HepG2 (cell line): ENCODE data around the gene CHCHD1. TPM values are rescaled to one million over a fixed set of nuclear protein-coding genes. Genes with fewer than 3 reads are reported as not detected.

Source experiments
- ATAD3A ChIP-seq: sonication (generic); formaldehyde crosslinking; IDR thresholded peaks from 2 replicates; pipeline ENCODE4 v1.4.0; 2020; ENCODE audit warnings: missing genetic modification reagents
- ATF1 ChIP-seq: IDR thresholded peaks from 2 replicates; pipeline ENCODE4 v1.6.1; 2016; ENCODE audit warnings: mild to moderate bottlenecking, control low read depth
- CC2D1A ChIP-seq: sonication (generic); formaldehyde crosslinking; IDR thresholded peaks from 2 replicates; pipeline ENCODE4 v1.8.1; 2023; ENCODE audit warnings: mild to moderate bottlenecking, missing genetic modification reagents
- FOXJ3 ChIP-seq: sonication (generic); formaldehyde crosslinking; IDR thresholded peaks from 2 replicates; pipeline ENCODE4 v1.4.0; 2020; ENCODE audit warnings: missing genetic modification reagents, mild to moderate bottlenecking, borderline replicate concordance
- MBD4 ChIP-seq: IDR thresholded peaks from 2 replicates; pipeline ENCODE4 v1.6.1; 2012; ENCODE audit warnings: low read length, inconsistent platforms, borderline replicate concordance
- REXO4 ChIP-seq: sonication (generic); formaldehyde crosslinking; IDR thresholded peaks from 2 replicates; pipeline ENCODE4 v1.8.0; 2022; ENCODE audit warnings: missing genetic modification reagents, mild to moderate bottlenecking, borderline replicate concordance
- SKI ChIP-seq: fragments of 450-650 bp; IDR thresholded peaks from one replicate; pipeline ENCODE4 v1.6.1; 2018; ENCODE audit warnings: mild to moderate bottlenecking; ENCODE audit not compliant: partially characterized antibody
- SMARCE1 ChIP-seq: fragments of 450-650 bp; IDR thresholded peaks from 2 replicates; pipeline ENCODE4 v1.6.1; 2017; ENCODE audit warnings: borderline replicate concordance
- U2AF2 ChIP-seq: fragments of 200-400 bp; formaldehyde crosslinking; IDR thresholded peaks from 2 replicates; pipeline ENCODE4 v1.6.1; 2017; ENCODE audit warnings: low read depth, mild to moderate bottlenecking, low read length
- ZNF34 ChIP-seq: sonication (generic); formaldehyde crosslinking; IDR thresholded peaks from 2 replicates; pipeline ENCODE4 v1.4.0; 2020; ENCODE audit warnings: mild to moderate bottlenecking, missing genetic modification reagents, borderline replicate concordance
- ZNF350 ChIP-seq: sonication (generic); formaldehyde crosslinking; IDR thresholded peaks from 2 replicates; pipeline ENCODE4 v1.4.0; 2020; ENCODE audit warnings: mild to moderate bottlenecking, low read depth, missing genetic modification reagents, borderline replicate concordance
- ZNF441 ChIP-seq: sonication (generic); formaldehyde crosslinking; IDR thresholded peaks from 2 replicates; pipeline ENCODE4 v1.7.0; 2021; ENCODE audit warnings: missing genetic modification reagents, borderline replicate concordance
- ZNF460 ChIP-seq: sonication (generic); formaldehyde crosslinking; IDR thresholded peaks from 2 replicates; pipeline ENCODE4 v1.5.1; 2020; ENCODE audit warnings: missing genetic modification reagents, mild to moderate bottlenecking, borderline replicate concordance
- ZNF547 ChIP-seq: sonication (generic); formaldehyde crosslinking; IDR thresholded peaks from 2 replicates; pipeline ENCODE4 v1.5.1; 2020; ENCODE audit warnings: mild to moderate bottlenecking, missing genetic modification reagents
- ZNF746 ChIP-seq: sonication (generic); formaldehyde crosslinking; IDR thresholded peaks from 2 replicates; pipeline ENCODE4 v1.8.0; 2022; ENCODE audit warnings: mild to moderate bottlenecking, missing genetic modification reagents
- ZNF749 ChIP-seq: sonication (generic); formaldehyde crosslinking; IDR thresholded peaks from 2 replicates; pipeline ENCODE4 v1.8.0; 2022; ENCODE audit warnings: mild to moderate bottlenecking, missing genetic modification reagents, moderate library complexity, borderline replicate concordance
- ZNF782 ChIP-seq: sonication (generic); formaldehyde crosslinking; IDR thresholded peaks from 2 replicates; pipeline ENCODE4 v1.4.0; 2020; ENCODE audit warnings: missing genetic modification reagents, mild to moderate bottlenecking, borderline replicate concordance
- ZNF816 ChIP-seq: sonication (generic); formaldehyde crosslinking; IDR thresholded peaks from 2 replicates; pipeline ENCODE4 v1.8.0; 2022; ENCODE audit warnings: missing genetic modification reagents, mild to moderate bottlenecking, borderline replicate concordance
- polyA plus RNA-seq, 8 experiments: library from polyadenylated mRNA; depleted of rRNA in 3 of 8; stranded (reverse) in 7 of 8; unstranded in 1 of 8; fragments of >200 nt; fragmentation: Illumina TruSeq in 4 of 8; extraction: Trizol in 4 of 8; gene quantifications; 2 replicates each; pipeline versions ENCODE4 v1.2.1 to v1.2.3, GENCODE V29; 2011 to 2016; ENCODE audit warnings: low read depth in 4 of 8, missing spikeins in 1 of 8, mixed read lengths in 1 of 8; ENCODE audit not compliant: insufficient read depth in 1 of 8
- total RNA-seq, 5 experiments: library from RNA; depleted of rRNA; stranded (reverse); fragments of >200 nt; fragmentation: Illumina TruSeq; extraction: Trizol; gene quantifications; 2 replicates each; pipeline ENCODE4 v1.2.3, GENCODE V29; 2016; ENCODE audit warnings: low read depth in 1 of 5
- TF ChIP-seq, protein P1 (sequence below): sonication (generic); formaldehyde crosslinking; IDR thresholded peaks from 2 replicates; pipeline ENCODE4 v1.4.0; 2020; ENCODE audit warnings: missing genetic modification reagents, borderline replicate concordance
- TF ChIP-seq, protein P2 (sequence below): IDR thresholded peaks from 2 replicates; pipeline ENCODE4 v1.6.1; 2016; ENCODE audit warnings: missing genetic modification reagents, missing compliant biosample characterization
- TF ChIP-seq, protein P3 (sequence below): sonication (generic); formaldehyde crosslinking; IDR thresholded peaks from 2 replicates; pipeline ENCODE4 v1.4.0; 2020; ENCODE audit warnings: missing genetic modification reagents, borderline replicate concordance
- TF ChIP-seq, protein P4 (sequence below), 2 experiments: sonication (generic) in 1 of 2; formaldehyde crosslinking in 1 of 2; IDR thresholded peaks; 2 replicates each; pipeline versions ENCODE4 v1.4.0 to v1.6.1; 2018 to 2020; ENCODE audit warnings: missing genetic modification reagents in 2 of 2, borderline replicate concordance in 1 of 2, low read depth in 1 of 2, mild to moderate bottlenecking in 1 of 2, missing biosample characterization in 1 of 2

CHCHD1 gene
- total and polyA plus RNA-seq, 2 of the 13 experiments (the other 11 are each of a cell fraction or from before 2014, with no cell fraction given): 36.9 to 71.2 TPM

DNA sequence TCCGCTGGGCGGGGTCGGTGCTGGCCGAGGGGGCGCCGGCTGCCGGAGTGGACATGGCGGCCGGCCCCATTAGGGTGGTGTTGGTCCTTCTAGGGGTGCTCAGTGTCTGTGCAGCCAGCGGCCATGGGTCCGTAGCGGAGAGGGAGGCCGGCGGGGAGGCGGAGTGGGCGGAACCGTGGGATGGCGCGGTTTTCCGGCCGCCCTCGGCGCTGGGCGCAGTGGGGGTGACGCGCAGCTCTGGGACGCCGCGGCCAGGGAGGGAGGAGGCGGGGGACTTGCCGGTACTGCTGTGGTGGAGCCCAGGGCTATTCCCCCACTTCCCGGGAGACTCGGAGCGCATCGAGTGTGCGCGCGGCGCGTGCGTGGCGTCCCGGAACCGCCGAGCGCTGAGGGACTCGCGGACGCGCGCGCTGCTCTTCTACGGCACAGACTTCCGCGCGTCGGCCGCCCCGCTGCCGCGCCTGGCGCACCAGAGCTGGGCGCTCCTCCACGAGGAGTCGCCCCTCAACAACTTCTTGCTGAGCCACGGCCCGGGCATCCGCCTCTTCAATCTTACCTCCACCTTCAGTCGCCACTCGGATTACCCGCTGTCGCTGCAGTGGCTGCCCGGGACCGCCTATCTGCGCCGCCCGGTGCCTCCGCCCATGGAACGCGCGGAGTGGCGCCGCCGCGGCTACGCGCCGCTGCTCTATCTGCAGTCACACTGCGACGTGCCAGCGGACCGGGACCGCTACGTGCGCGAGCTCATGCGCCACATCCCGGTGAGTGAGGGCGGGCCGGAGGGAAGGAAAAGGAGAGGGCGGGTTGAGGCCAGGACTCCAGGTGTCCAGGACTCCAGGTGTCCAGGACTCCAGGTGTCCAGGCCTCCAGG, 9.3 kb upstream of the CHCHD1 start (continued):
- TF ChIP-seq, protein P1, sequence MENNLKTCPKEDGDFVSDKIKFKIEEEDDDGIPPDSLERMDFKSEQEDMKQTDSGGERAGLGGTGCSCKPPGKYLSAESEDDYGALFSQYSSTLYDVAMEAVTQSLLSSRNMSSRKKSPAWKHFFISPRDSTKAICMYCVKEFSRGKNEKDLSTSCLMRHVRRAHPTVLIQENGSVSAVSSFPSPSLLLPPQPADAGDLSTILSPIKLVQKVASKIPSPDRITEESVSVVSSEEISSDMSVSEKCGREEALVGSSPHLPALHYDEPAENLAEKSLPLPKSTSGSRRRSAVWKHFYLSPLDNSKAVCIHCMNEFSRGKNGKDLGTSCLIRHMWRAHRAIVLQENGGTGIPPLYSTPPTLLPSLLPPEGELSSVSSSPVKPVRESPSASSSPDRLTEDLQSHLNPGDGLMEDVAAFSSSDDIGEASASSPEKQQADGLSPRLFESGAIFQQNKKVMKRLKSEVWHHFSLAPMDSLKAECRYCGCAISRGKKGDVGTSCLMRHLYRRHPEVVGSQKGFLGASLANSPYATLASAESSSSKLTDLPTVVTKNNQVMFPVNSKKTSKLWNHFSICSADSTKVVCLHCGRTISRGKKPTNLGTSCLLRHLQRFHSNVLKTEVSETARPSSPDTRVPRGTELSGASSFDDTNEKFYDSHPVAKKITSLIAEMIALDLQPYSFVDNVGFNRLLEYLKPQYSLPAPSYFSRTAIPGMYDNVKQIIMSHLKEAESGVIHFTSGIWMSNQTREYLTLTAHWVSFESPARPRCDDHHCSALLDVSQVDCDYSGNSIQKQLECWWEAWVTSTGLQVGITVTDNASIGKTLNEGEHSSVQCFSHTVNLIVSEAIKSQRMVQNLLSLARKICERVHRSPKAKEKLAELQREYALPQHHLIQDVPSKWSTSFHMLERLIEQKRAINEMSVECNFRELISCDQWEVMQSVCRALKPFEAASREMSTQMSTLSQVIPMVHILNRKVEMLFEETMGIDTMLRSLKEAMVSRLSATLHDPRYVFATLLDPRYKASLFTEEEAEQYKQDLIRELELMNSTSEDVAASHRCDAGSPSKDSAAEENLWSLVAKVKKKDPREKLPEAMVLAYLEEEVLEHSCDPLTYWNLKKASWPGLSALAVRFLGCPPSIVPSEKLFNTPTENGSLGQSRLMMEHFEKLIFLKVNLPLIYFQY: no peak
- TF ChIP-seq SMARCE1 (no peak), ZNF547 (CRISPR knock-in tag) (peak; percentile 22; the same call in 1 of the 2 replicates), ZNF34 (CRISPR knock-in tag) (no peak), MBD4 (no peak), ZNF782 (CRISPR knock-in tag) (peak; percentile 67), U2AF2 (no peak), ZNF749 (0 out of 2 replicates have a peak, but pooled peaks have one; percentile 37), ZNF350 (CRISPR knock-in tag) (no peak; the same call in 1 of the 2 replicates), SKI (no peak), ZNF460 (CRISPR knock-in tag) (no peak), REXO4 (CRISPR knock-in tag) (no peak), ZNF816 (no peak), ATAD3A (CRISPR knock-in tag) (no peak), ZNF746 (peak; percentile 80; the same call in 1 of the 2 replicates), FOXJ3 (no peak), CC2D1A (CRISPR knock-in tag) (no peak), ATF1 (CRISPR knock-in tag) (no peak), ZNF441 (CRISPR knock-in tag) (0 out of 2 replicates have a peak, but pooled peaks have one; percentile 15)
- TF ChIP-seq, protein P2, sequence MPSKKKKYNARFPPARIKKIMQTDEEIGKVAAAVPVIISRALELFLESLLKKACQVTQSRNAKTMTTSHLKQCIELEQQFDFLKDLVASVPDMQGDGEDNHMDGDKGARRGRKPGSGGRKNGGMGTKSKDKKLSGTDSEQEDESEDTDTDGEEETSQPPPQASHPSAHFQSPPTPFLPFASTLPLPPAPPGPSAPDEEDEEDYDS (CRISPR knock-in tag): peak; percentile 77
- TF ChIP-seq, protein P3, sequence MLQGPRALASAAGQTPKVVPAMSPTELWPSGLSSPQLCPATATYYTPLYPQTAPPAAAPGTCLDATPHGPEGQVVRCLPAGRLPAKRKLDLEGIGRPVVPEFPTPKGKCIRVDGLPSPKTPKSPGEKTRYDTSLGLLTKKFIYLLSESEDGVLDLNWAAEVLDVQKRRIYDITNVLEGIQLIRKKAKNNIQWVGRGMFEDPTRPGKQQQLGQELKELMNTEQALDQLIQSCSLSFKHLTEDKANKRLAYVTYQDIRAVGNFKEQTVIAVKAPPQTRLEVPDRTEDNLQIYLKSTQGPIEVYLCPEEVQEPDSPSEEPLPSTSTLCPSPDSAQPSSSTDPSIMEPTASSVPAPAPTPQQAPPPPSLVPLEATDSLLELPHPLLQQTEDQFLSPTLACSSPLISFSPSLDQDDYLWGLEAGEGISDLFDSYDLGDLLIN (CRISPR knock-in tag): no peak
- TF ChIP-seq, protein P4, sequence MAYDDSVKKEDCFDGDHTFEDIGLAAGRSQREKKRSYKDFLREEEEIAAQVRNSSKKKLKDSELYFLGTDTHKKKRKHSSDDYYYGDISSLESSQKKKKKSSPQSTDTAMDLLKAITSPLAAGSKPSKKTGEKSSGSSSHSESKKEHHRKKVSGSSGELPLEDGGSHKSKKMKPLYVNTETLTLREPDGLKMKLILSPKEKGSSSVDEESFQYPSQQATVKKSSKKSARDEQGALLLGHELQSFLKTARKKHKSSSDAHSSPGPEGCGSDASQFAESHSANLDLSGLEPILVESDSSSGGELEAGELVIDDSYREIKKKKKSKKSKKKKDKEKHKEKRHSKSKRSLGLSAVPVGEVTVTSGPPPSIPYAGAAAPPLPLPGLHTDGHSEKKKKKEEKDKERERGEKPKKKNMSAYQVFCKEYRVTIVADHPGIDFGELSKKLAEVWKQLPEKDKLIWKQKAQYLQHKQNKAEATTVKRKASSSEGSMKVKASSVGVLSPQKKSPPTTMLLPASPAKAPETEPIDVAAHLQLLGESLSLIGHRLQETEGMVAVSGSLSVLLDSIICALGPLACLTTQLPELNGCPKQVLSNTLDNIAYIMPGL (CRISPR knock-in tag; IDR thresholded peaks at IDR 0.05; ENCODE audit: borderline replicate concordance in 1 of 2, low read depth in 1 of 2): peak; percentile 62 to 72; a peak in 3 of 4 replicates
